Measurements from ENCODE around the gene SIRT5.

The SIRT5 gene

DNA sequence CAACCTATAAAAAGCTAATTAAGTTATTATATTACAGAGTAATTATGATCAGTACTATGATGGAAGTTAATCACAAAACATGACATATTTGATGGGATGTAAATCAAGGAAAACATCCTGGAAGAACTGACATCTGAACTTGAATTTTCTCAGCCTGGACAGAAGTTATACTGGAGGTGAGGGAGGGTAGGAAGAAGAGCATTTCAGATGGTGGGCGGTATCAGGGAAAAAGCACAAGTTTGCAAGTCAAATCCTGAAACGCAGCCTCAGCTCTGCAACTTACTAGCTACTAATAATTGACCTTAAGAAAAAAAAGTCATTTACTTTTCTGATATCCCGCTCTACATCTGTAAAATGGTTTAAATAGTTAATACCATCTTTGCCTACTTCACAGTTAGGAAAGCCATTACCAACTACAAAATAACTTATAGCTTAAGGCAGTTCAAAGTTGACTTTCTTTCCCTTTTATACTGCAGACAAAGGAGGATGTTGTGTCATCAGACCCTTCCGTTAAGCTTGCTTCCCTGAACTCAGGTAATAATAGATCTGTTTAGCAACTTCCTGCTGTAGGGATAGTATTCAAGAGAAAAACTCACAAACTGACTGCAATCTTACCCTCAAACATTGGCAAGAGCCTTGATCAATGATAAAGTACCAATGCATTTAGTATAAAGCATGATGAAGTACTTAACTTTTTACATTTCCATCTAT is 61.7 kb downstream of the SIRT5 start:
- DNase-seq (ENCODE audit: low read depth) = no peak

GRCh38 chr6:13638014-13638413 is 63.6 kb downstream of the SIRT5 start:
- no peak for DNase-seq (ENCODE audit: low read depth)

DNA sequence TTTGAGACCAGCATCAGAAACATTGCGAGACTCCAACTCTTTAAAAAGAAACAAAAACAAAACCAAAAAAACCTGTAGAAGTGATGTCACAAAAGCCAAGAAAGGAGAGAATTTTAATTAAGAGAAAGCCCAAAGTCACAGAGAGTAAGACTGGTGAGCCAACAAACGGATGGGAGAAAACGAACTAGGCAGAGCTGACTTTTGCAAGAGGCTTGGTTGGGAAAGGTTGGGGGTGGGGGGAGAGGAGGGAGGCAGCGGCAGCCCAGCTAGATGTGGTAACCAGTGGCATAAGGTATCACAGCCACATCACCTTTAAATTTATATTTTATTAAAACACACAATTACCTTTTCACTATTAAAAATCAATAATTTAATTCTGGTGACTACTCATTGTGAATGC is 64.2 kb downstream of the SIRT5 start:
- no peak for DNase-seq (ENCODE audit: low read depth)

DNA sequence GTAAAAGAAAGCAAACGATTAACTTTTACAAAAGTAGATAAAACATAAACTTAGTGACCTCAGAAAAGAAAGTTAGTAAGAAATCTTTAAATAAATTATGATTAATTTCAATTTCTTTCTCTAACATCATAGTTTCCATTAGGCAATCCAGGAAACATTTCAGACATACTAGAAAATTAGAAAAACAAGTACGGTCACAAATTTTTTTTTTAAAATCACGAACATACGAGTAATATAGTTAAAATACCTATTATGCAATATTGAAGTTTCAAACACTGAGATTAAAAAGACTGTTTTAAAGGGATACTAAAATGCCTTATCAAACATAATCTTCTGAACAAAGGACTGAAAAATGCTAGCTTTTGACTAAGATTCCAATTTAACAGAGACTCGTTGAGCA is 66.9 kb downstream of the SIRT5 start:
- no peak for DNase-seq (ENCODE audit: low read depth)

- no peak for DNase-seq (ENCODE audit: low read depth)
Measured at GRCh38 chr6:13643125-13643524, 68.7 kb downstream of the SIRT5 start.

- DNase-seq (ENCODE audit: low read depth) = no peak
Measured at GRCh38 chr6:13648850-13649249, 74.4 kb downstream of the SIRT5 start.

DNA sequence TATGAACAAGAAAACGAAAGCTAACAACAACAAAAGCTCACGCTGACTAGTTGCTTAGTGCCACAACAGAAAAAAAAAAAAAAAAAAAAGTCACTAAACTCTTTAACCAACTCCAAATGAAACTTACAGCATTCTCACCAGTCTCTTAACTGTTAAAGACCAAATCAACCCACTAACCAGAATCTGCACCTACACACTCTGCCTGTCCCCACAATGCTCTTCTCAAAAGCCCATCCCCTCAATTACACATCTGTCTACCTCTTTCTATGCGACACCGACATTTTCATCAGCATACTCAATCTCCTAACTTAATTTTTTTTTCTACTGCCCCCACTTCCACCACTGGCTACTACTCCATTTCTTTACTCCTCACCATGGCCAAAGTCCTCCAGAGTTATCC is 75.0 kb downstream of the SIRT5 start:
- DNase-seq (ENCODE audit: low read depth) = no peak

- no peak for DNase-seq (ENCODE audit: low read depth)
Measured at GRCh38 chr6:13653296-13653695, 78.9 kb downstream of the SIRT5 start.

DNA sequence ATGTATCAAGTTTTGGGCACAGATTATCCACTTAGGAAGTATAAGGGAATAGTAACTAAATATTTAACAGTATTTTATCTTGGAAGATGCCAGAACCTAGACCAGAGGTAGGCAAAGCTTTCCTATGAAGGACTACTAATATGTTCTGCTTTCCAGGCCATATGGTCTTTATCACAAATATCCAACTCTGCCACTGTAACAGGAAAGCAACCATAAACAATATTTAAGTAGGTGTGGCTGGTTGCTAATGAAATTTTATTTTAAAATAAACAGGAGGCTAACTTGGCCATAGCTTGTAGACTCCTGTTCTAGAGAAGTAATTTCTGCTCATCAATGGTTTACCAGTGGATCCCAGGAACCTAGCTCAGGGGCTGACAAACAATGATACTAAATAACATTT is 80.1 kb downstream of the SIRT5 start:
- no peak for DNase-seq (ENCODE audit: low read depth)

GRCh38 chr6:13655700-13656099 is 81.3 kb downstream of the SIRT5 start:
- DNase-seq (ENCODE audit: low read depth) = no peak

- no peak for DNase-seq (ENCODE audit: low read depth)
Measured at GRCh38 chr6:13660273-13660672, 85.9 kb downstream of the SIRT5 start.

DNA sequence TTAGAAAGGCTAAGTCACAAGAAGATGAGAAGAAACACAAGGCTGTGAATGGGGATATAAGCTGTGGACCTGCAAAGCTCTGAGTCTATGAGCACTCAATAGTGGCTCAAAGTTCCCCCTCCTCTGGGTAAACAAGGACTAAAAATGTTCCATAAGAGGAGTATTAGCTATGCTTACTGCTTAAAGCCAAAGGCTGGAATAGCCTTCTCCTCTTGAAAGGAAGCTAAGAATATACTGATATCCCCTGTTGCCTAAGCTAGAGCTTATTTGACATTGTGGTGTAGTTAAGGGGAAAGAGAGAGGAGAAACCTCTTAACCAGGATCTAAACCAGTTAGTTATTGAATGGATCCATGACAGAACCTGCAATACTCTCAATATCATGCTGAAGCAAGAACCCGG is 86.5 kb downstream of the SIRT5 start:
- no peak for DNase-seq (ENCODE audit: low read depth)

DNA sequence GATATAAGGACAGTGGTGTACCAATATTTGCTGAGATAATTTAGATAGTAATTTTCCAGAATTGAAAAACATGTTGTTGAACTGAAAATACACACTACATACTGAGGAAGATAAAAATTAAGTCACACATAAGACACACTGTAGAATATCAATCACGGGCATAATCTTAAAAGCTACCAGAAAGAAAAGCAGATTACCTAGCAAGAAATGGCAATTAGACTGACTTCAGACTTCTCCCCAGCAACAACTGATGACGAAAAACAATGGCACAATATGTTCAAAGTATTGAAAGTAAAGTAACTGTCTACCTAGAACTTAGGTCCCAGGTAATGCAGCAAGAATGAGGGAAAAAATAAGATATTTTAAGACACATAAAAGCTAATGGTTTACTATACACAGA is 87.2 kb downstream of the SIRT5 start:
- no peak for DNase-seq (ENCODE audit: low read depth)

DNA sequence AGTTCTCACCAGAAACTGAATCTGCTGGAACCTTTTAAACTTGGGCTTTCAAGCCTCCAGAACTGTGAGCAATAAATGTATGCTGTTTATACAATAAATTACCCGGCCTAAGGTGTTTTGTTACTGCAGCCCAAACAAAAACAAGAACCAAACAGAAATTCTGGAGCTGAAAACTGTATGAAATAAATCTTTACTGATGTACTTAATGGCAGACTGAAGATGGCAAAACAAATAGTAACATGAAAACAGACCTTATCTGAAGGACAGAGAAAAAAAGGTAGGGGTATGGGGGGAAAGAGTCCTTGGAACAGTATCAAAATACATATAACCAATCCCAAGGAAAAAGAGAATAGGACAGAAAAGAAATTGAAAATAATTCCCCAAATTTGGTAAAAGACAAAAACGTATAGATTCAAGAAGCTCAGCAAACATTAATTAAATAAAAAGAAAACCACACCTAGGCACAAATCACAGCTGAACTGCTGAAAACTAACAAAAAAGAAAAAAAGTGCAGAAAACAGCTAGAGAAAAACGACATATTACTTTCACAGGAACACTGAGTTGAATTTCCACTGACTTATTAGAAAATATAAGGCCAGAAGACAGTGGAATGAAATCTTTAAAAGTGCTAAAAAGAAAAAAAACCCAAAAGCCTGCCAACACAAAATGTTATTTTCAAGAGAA is 88.4 kb downstream of the SIRT5 start:
- DNase-seq (ENCODE audit: low read depth) = no peak

DNA sequence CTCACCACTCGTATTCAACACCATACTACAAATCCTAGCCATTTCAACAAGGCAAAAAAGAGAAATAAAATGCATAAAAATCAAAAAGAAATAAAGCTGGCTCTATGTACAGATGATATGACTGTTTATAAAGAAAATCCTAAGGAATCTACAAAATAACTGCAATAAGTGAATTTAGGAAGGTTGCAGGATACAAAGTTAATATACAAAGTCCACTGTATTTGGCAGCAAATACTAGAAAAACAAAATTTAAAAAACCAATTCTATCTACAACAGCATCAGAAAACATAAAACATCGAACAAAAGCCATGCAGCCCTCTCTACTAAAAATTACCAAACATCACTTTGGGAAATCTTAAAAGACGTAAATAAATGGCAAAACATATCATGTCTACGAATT is 89.6 kb downstream of the SIRT5 start:
- no peak for DNase-seq (ENCODE audit: low read depth)

Data from stimulated activated CD8-positive, alpha-beta memory T cell treated with anti-CD3 and anti-CD28 coated beads, Interleukin-12 subunit alpha, Interleukin-12 subunit beta, amount 100 ng/mL, for 1 hour (primary cell).